Measurements from ENCODE around the gene TMED1.

GRCh38 chr19:10797541-10798256 is 38.3 kb downstream of the TMED1 start:
- TF ChIP-seq REST (IDR thresholded peaks at IDR 0.05; ENCODE audit: borderline replicate concordance) (no peak), TAF1 (IDR thresholded peaks at IDR 0.05; ENCODE audit: low read depth) (no peak), POLR2AphosphoS5 (IDR thresholded peaks at IDR 0.05) (no peak), CTCF (IDR thresholded peaks at IDR 0.05; ENCODE audit: poor library complexity, severe bottlenecking) (no peak), EZH2 (IDR thresholded peaks at IDR 0.05; ENCODE audit: borderline replicate concordance, insufficient read depth, low read length, poor library complexity, severe bottlenecking) (no peak), EP300 (conservative IDR thresholded peaks at IDR 0.05; ENCODE audit: poor library complexity, severe bottlenecking) (no peak), RAD21 (conservative IDR thresholded peaks at IDR 0.05) (no peak)
